G401.6 (cell line): Measurements from ENCODE around the gene ZNF837.
"Not testable (repeated sequence)": the region's sequence is repeated elsewhere in the genome, so short reads cannot be mapped to it uniquely, and the experiment has no call there.

Source experiments
- FAIRE-seq: peaks from 2 replicates; lab custom pipeline; 2012; peaks lifted over from hg19 to GRCh38; lab: Jason Lieb, UNC

The ZNF837 gene

DNA sequence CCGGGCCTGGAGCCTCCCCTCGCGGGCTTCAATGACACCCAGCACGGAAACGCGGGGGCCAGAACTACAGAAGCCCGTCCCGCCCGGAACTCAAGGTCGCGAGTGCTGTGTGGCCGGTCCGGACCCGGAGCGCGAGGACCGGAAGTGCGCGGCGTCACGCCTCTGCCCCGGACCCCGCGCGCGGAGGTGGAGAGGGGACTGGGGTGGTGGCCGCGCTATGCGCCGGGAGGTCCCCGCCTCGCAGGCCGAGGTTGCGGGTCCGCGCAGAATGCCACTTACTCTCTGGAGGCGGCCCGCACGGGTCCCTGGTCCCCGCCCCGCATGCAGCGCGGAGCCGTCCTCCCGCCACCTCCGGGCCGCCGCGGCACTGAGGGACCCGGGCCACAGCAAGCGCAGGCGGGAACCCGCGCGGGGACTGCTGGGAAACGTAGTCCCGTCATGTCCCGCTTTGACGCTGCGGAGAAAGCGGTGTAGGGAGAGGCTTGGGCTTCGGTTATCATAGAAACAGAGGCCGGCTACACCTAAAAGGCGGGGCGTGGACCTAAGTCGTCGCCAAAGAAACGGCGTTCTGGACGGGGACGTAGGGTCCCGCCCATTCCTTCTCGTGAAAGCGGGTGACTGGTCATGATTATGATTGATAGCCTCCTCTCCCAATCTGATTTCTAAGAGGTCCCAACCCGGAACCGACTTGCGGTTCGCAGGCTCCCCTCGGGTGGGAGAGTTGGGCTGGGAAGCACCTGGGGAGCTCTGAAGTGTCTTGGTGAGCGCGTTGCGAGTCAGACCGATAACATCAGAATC is at the start of gene ZNF837:
ZNF837 (minus strand) TSS at position 369 of the 798 bp plus-strand sequence. CDS start 11,698 bp downstream, outside the sequence.
- FAIRE-seq, result peak; percentile 99

DNA sequence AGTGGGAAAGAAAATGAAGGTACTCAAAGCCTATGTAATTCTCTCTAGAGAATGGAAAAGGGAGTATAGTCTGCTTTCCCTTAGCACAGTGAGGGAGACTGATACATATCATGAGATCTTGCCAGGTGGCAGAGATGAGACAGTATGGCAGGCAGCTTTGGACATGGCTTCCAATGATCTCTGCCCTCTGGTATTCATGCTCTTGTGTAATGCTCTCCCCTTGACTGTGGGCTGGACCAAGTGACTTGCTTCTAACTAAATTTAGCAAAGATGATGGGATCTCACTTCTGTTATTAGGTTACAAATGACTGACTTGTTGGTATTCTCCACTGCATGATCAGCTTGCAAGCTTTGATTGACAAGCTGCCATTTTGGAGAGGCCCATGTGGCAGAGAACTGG is 48.9 kb upstream of the ZNF837 start:
- no peak for FAIRE-seq

DNA sequence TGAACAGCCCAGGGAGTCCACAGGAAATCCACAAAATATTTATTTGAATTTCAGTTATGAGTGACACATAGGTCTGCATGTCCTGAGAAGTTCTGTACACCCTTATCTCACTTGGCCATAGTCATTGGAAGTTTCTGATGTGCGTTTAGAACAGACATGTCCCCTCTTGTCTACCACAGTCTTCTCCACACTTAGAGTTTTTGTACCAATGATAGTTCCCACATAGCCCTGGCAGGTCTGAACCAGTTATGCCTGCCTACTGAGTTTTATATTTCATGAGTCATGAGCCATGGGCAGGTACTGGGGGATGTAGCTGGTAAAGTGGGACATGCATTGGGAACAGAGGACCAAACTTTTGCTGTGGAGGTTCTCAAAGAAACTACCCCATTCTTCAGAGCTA is 47.8 kb upstream of the ZNF837 start:
- FAIRE-seq, result no peak

- FAIRE-seq, result no peak
These were observed 36.2 kb upstream of the ZNF837 start for GRCh38 chr19:58417071-58417470.

DNA sequence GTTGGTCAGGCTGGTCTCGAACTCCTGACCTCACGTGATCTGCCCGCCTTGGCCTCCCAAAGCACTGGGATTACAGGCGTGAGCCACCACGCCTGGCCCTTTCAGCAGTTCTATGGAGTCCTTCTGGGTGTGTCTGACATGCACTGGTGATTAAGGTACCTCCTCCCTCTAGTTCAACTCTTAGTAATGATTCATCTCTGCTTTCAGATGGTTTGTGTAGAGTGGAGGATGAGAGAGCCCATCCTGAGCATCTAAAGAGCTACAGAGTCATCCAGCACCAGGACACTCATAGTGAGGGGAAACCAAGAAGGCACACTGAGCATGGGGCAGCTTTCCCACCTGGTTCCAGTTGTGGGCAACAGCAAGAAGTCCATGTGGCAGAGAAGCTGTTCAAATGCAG is 35.8 kb upstream of the ZNF837 start:
- FAIRE-seq, result no peak

- no peak for FAIRE-seq
These were observed 28.4 kb upstream of the ZNF837 start for GRCh38 chr19:58409010-58409790.

DNA sequence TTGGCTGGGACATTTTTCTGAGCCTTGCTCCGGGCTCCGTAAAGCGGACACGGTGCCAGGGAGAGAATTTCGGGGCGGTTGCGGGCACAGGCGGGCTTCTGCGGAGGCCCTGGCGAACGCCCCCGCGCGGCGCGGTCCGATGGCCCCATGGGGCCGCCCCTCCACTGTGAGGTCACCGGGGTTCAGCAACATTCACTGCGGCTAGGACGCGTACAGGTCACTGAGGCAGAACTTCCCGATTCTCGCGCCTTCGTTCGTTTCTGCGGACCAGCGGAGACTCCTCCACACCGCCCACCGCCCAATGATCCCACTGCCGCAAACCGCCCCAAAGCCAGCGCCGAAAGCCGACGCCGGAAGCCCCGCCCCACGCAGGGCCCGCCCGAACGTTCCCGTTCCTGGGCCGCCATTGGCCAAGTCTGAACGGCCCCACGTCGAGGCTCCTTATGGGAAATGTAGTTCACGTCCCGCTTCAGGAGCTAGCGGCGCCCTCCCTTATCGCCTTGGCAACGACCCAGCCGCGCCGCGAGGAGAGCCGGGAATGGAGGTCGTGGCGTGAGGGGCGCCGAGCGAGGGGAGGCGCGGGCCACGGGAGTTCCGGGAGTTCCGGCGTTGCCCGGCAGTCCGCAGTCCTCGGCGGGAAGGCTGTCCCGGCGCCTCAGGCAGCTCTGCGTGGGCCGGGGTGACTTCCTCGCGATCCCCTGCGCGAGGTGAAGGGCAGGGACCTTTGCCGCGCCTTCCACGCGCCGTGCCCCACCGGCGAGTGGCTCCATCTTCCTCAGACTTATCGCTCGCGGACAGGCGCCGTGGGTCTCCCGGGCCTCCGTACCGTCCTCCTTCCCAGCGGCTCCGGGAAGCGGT is 27.6 kb upstream of the ZNF837 start, which contains the start of gene ZNF584:
ZNF584 (plus strand) TSS at position 498 of the 858 bp plus-strand sequence. CDS start 499 bp downstream, outside the sequence.
- FAIRE-seq, result peak; percentile 87

GRCh38 chr19:58407658-58408151 is 26.9 kb upstream of the ZNF837 start:
- FAIRE-seq, result no peak

DNA sequence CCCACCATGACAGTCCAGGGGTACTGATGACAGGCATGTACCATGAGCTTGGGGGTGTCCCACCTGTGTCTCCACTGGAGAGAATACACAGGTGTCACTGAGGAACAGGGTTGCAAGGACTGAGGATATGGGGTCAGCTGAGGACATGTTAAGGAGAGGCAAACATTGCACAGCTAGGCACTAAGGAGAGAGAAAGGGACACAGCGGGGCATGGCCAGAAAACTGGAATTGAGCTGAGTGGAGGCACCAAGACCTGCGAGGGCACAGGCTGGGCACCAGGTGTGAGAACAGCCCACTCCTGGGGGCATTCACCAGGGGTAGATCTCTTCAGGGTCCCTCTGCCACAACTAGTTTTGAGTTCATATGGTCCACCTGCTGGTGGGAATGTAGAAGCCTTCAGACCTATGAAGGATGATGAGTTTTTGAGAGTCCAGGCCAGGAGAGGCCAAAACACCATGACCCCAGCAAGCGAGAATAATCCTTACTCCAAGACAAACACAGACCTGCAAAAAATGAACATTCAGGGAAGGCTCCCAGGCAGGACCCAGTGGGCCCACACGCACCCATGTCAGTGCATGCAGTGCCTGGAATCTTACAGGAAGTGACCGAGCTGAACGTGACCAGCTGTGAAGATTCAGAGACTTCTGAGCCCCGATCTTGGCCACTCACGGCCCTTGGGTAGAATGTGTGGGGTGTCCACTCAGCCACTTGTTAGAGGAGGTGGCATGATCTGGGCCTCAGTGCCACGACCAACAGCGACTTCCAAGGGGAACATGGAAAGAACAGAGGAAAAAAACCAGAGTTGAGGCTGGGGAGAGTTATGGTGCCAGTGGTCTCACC is 26.2 kb upstream of the ZNF837 start:
- FAIRE-seq, result no peak

DNA sequence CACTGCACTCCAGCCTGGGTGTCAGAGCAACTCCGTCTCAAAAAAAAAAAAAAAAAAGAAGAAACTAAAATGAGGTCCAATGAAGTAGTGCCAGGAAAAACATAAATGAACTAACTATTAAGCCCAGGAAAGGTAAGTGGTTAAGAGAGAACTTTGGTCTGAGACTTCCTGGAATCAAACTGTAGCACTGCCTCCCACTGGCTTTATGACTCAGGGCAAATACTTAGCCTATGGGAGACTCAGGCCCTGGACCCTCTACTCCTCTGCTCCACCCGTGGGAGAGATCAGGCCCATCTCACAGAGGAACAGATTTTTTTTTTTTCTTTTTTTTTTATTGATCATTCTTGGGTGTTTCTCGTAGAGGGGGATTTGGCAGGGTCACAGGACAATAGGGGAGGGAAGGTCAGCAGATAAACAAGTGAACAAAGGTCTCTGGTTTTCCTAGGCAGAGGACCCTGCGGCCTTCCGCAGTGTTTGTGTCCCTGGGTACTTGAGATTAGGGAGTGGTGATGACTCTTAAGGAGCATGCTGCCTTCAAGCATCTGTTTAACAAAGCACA is 23.2 kb upstream of the ZNF837 start:
- FAIRE-seq, result not testable (repeated sequence)

- FAIRE-seq, result no peak
These were observed 21.1 kb upstream of the ZNF837 start for GRCh38 chr19:58401840-58402421.

- peak; percentile 98 for FAIRE-seq
These were observed 20.3 kb upstream of the ZNF837 start for GRCh38 chr19:58400916-58401839.

- no peak for FAIRE-seq
These were observed 19.6 kb upstream of the ZNF837 start for GRCh38 chr19:58400316-58400915.

DNA sequence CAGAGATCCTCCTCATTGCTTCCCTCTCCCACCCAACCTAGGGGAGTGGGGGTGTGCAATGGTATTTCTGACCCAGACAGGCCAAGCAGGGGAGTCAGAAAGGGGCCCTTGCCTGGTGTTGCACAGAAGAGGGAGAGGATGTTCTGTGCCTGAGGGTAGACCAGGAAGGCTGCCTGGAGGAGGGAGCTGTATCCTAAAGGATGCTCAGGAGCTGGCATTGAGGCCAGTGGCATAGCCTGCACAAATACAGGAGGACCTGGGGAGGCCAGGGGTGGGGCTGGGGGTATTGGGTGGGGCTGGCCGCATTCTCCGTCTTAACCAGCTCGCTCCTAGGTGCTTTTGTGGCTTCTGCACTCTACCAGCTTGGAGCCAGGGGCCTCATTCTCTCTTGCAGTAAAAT is 19.1 kb upstream of the ZNF837 start:
- no peak for FAIRE-seq

- no peak for FAIRE-seq
These were observed 17.7 kb upstream of the ZNF837 start for GRCh38 chr19:58398545-58398944.

GRCh38 chr19:58398087-58398486 is 17.3 kb upstream of the ZNF837 start:
- FAIRE-seq, result no peak

- no peak for FAIRE-seq
These were observed 16.8 kb upstream of the ZNF837 start for GRCh38 chr19:58397533-58398037.

DNA sequence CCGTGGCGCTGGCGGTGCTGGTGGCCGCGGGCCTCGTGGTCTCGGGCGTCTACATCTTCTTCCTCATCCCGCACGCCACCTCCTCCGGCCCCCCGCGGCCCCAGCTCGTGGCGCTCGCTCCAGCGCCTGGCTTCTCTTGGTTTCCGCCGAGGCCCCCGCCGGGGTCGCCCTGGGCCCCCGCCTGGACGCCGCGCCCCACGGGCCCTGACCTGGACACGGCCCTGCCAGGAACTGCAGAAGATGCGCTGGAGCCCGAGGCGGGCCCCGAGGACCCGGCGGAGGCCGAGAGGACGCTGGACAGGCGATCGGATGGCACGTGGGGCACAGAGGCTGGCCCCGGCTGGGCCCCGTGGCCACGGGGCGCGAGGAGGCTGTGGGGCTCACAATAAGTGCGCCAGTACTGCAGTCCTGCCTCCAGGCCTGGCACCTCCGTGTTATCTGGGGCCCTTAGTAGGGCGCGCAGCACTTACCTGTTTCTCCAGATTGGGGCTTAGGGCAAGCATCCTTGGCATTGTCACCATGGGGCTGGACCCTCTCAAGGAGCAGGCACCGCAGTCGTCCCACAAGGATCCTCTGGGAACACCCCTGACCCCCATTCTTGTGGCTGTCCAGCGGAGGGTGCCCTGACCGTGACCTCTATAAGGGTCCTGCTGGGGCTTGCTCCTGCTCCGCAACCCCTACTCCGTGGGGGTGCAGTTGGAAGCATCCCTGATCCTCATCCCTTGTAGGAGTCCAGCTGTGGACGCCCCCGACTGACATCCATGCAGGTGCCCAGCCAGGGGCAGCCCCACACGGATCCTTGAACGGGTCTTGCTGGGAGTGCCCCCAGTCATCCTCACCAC is 16.1 kb upstream of the ZNF837 start:
- no peak for FAIRE-seq
